SK-N-SH (cell line): Measurements from ENCODE around the gene HSP90AA1. TPM values are rescaled to one million over a fixed set of nuclear protein-coding genes. Genes with fewer than 3 reads are reported as not detected.

Experiments used
- CTCF ChIA-PET: fragments of 300-600, 350-600 bp; formaldehyde crosslinking; extraction: SDS; loops from one replicate; lab custom pipeline; 2021; lab: Yijun Ruan, JAX
- POLR2A ChIA-PET: fragments of 350-600 bp; sonication (Branson Sonifier 250); formaldehyde crosslinking; extraction: SDS; loops from one replicate; lab custom pipeline; 2020; ENCODE audit warnings: antibody characterized with exemption, inconsistent platforms; lab: Yijun Ruan, JAX
- DNase-seq: peaks from one replicate; pipeline ENCODE4 v3.0.0; 2012
- H2AFZ ChIP-seq: fragments of 200-600 bp; sonication (generic); 2 replicates; pipeline ENCODE4 v1.8.1; 2016; ENCODE audit warnings: antibody characterized with exemption, mild to moderate bottlenecking, low read depth
- H3F3A ChIP-seq: fragments of 200-600 bp; sonication (generic); replicated peaks from 2 replicates; pipeline ENCODE3; 2016; ENCODE audit warnings: antibody characterized with exemption, mild to moderate bottlenecking; ENCODE audit not compliant: insufficient read depth
- H3K27ac ChIP-seq, 2 experiments: fragments of 200-500 bp in 1 of 2; fragments of 200-600 bp in 1 of 2; sonication (Bioruptor generic) in 1 of 2; sonication (generic), shearing (Covaris generic) in 1 of 2; 2 replicates each; pipeline versions ENCODE4 v1.5.1 to v1.6.1; 2014 to 2016; ENCODE audit warnings: low read depth in 2 of 2, inconsistent platforms in 1 of 2, low read length in 1 of 2, mild to moderate bottlenecking in 1 of 2, mixed read lengths in 1 of 2
- H3K27me3 ChIP-seq: fragments of 200-600 bp; sonication (generic), shearing (Covaris generic); 2 replicates; pipeline ENCODE4 v1.6.1; 2016; ENCODE audit warnings: mixed run types; ENCODE audit not compliant: insufficient read depth
- H3K36me3 ChIP-seq, 2 experiments: fragments of 200-500 bp in 1 of 2; fragments of 200-600 bp in 1 of 2; sonication (Bioruptor generic) in 1 of 2; sonication (generic) in 1 of 2; replicated peaks in 1 of 2; 2 replicates each; pipeline versions ENCODE3 to v1.5.1; 2014 to 2016; ENCODE audit warnings: low read length in 1 of 2, mild to moderate bottlenecking in 1 of 2; ENCODE audit not compliant: insufficient read depth in 2 of 2, control insufficient read depth in 1 of 2
- H3K4me1 ChIP-seq, 2 experiments: fragments of 200-500 bp in 1 of 2; fragments of 200-600 bp in 1 of 2; sonication (Bioruptor generic) in 1 of 2; sonication (generic), shearing (Covaris generic) in 1 of 2; 2 replicates each; pipeline versions ENCODE4 v1.5.1 to v1.6.1; 2014 to 2016; ENCODE audit warnings: low read depth in 1 of 2, low read length in 1 of 2, mixed run types in 1 of 2; ENCODE audit not compliant: insufficient read depth in 2 of 2, control insufficient read depth in 1 of 2
- H3K4me2 ChIP-seq: fragments of 200-600 bp; sonication (generic), shearing (Covaris generic); 2 replicates; pipeline ENCODE4 v1.6.1; 2017; ENCODE audit warnings: mixed run types
- H3K4me3 ChIP-seq, 2 experiments: fragments of 200-500 bp in 1 of 2; fragments of 200-600 bp in 1 of 2; sonication (Bioruptor generic) in 1 of 2; sonication (generic), shearing (Covaris generic) in 1 of 2; 2 replicates each; pipeline versions ENCODE4 v1.5.1 to v1.8.1; 2014 to 2016; ENCODE audit warnings: low read depth in 2 of 2, inconsistent platforms in 1 of 2, low read length in 1 of 2, mild to moderate bottlenecking in 1 of 2, mixed read lengths in 1 of 2, moderate library complexity in 1 of 2
- H3K79me2 ChIP-seq: fragments of 200-600 bp; sonication (generic); 2 replicates; pipeline ENCODE4 v1.8.1; 2017; ENCODE audit warnings: mild to moderate bottlenecking; ENCODE audit not compliant: insufficient read depth
- H3K9ac ChIP-seq: fragments of 200-600 bp; sonication (generic); 2 replicates; pipeline ENCODE4 v1.6.1; 2017; ENCODE audit warnings: mixed run types
- H3K9me2 ChIP-seq: fragments of 200-600 bp; sonication (generic); 2 replicates; pipeline ENCODE4 v1.6.1; 2017; ENCODE audit warnings: mixed run types
- H3K9me3 ChIP-seq: fragments of 200-600 bp; sonication (generic); 2 replicates; pipeline ENCODE4 v1.6.1; 2017; ENCODE audit warnings: mixed run types, mild to moderate bottlenecking, moderate library complexity
- H4K20me1 ChIP-seq: fragments of 200-600 bp; sonication (generic); 2 replicates; pipeline ENCODE4 v1.6.1; 2017; ENCODE audit warnings: mild to moderate bottlenecking, mixed run types; ENCODE audit not compliant: insufficient read depth
- ELF1 ChIP-seq: IDR thresholded peaks from 2 replicates; pipeline ENCODE4 v1.4.0; 2012
- EZH2phosphoT487 ChIP-seq: fragments of 200-600 bp; sonication (generic); IDR thresholded peaks from 2 replicates; pipeline ENCODE4 v1.6.1; 2017; ENCODE audit warnings: low read depth, mixed run types, mild to moderate bottlenecking, antibody characterized with exemption, moderate library complexity, borderline replicate concordance
- FOXM1 ChIP-seq: IDR thresholded peaks from 2 replicates; pipeline ENCODE4 v1.4.0; 2012; ENCODE audit warnings: low read depth, mild to moderate bottlenecking
- GABPA ChIP-seq: IDR thresholded peaks from 2 replicates; pipeline ENCODE4 v1.4.0; 2012; ENCODE audit warnings: low read depth, mild to moderate bottlenecking
- JUND ChIP-seq: IDR thresholded peaks from 2 replicates; pipeline ENCODE4 v1.4.0; 2012
- NFIC ChIP-seq: IDR thresholded peaks from 2 replicates; pipeline ENCODE4 v1.4.0; 2012; ENCODE audit warnings: borderline replicate concordance
- SMC3 ChIP-seq: IDR thresholded peaks from 2 replicates; pipeline ENCODE4 v1.6.1; 2012; ENCODE audit warnings: low read depth, low read length, improper control_type of control experiment
- TAF1 ChIP-seq: IDR thresholded peaks from 2 replicates; pipeline ENCODE4 v1.6.1; 2012; ENCODE audit warnings: low read depth, mild to moderate bottlenecking, low read length, moderate library complexity, borderline replicate concordance
- TEAD4 ChIP-seq: IDR thresholded peaks from 2 replicates; pipeline ENCODE4 v1.4.0; 2012; ENCODE audit warnings: mild to moderate bottlenecking, borderline replicate concordance; ENCODE audit not compliant: insufficient read depth
- WGBS: methylation state at CpG from one replicate; pipeline ENCODE4 v1.1.6; 2017; ENCODE audit warnings: low lambda C conversion rate; 5-methylcytosine and 5-hydroxymethylcytosine counted together
- polyA plus RNA-seq, 3 experiments: library from polyadenylated mRNA; depleted of rRNA; stranded (reverse); fragments of >200 nt; gene quantifications; 2 replicates each; pipeline ENCODE4 v1.2.3, GENCODE V29; 2012
- TF ChIP-seq, protein P1 (sequence below): fragments of 200-600 bp; sonication (generic); IDR thresholded peaks from 2 replicates; pipeline ENCODE4 v1.6.1; 2017; ENCODE audit warnings: antibody characterized with exemption, mild to moderate bottlenecking, moderate library complexity
- TF ChIP-seq, protein P2 (sequence below): IDR thresholded peaks from 2 replicates; pipeline ENCODE4 v1.4.0; 2012; ENCODE audit warnings: low read depth, borderline replicate concordance
- TF ChIP-seq, protein P3 (sequence below): IDR thresholded peaks from 2 replicates; pipeline ENCODE4 v1.4.0; 2012; ENCODE audit warnings: low read depth, borderline replicate concordance
- TF ChIP-seq, protein P4 (sequence below): fragments of 150-350 bp; IDR thresholded peaks from 2 replicates; pipeline ENCODE4 v1.6.1; 2016; ENCODE audit warnings: mild to moderate bottlenecking, low read depth, low read length
- TF ChIP-seq, protein P5 (sequence below): IDR thresholded peaks from 2 replicates; pipeline ENCODE4 v1.6.1; 2012; ENCODE audit warnings: mild to moderate bottlenecking, low read depth, low read length, moderate library complexity
- TF ChIP-seq, protein P6 (sequence below): IDR thresholded peaks from 2 replicates; pipeline ENCODE4 v1.4.0; 2012; ENCODE audit warnings: low read depth
- TF ChIP-seq, protein P7 (sequence below): IDR thresholded peaks from 2 replicates; pipeline ENCODE4; 2012

Gene HSP90AA1
- polyA plus RNA-seq, 1 of the 3 experiments (the other 2 are of a cell fraction) = 269 TPM

DNA sequence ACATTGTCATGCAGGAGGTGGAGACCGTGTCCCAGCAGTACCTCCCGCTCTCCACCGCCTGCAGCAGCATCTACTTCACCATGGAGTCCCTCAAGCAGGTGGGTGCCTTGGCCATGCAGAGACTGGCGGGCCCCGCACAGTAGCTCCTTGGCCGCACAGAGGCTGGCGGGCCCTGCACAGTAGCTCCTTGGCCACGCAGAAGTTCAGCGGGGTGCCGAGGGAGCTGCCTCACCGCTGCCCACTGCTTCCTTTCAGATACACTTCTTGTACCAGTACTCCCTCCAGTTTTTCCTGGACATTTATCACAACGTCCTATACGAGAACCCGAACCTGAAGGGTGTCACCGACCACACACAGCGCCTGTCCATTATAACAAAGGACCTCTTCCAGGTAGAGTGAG, 47.7 kb downstream of the HSP90AA1 start:
- no peak for DNase-seq
- H3K9me2 ChIP-seq = no peaks in the 10 kb centered on the region
- POLR2A ChIA-PET = no interaction called here
- no peaks in the 10 kb centered on the region for H3K27me3 ChIP-seq
- no peaks in the 10 kb centered on the region for H3K79me2 ChIP-seq
- H3K4me2 ChIP-seq = no peak overlapping the region
- H3K27ac ChIP-seq = no peak overlapping the region
- no peak overlapping the region for H3K9ac ChIP-seq
- WGBS = 93% methylated on average over 14 of the region's 16 CpGs
- peaks cover 79 to 84% of the 10 kb centered on the region in 2 experiments for H3K36me3 ChIP-seq
- no peaks in the 10 kb centered on the region for H3K4me1 ChIP-seq
- H2AFZ ChIP-seq = no peak overlapping the region
- H3K9me3 ChIP-seq = no peaks in the 10 kb centered on the region
- H3F3A ChIP-seq = no peaks in the 10 kb centered on the region
- TF ChIP-seq FOXM1 (no peak), SMC3 (no peak), NFIC (no peak), TAF1 (no peak), JUND (no peak), EZH2phosphoT487 (no peak), TEAD4 (no peak), ELF1 (no peak), GABPA (no peak)
- TF ChIP-seq, protein P1, sequence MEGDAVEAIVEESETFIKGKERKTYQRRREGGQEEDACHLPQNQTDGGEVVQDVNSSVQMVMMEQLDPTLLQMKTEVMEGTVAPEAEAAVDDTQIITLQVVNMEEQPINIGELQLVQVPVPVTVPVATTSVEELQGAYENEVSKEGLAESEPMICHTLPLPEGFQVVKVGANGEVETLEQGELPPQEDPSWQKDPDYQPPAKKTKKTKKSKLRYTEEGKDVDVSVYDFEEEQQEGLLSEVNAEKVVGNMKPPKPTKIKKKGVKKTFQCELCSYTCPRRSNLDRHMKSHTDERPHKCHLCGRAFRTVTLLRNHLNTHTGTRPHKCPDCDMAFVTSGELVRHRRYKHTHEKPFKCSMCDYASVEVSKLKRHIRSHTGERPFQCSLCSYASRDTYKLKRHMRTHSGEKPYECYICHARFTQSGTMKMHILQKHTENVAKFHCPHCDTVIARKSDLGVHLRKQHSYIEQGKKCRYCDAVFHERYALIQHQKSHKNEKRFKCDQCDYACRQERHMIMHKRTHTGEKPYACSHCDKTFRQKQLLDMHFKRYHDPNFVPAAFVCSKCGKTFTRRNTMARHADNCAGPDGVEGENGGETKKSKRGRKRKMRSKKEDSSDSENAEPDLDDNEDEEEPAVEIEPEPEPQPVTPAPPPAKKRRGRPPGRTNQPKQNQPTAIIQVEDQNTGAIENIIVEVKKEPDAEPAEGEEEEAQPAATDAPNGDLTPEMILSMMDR = no peak
- TF ChIP-seq, protein P2, sequence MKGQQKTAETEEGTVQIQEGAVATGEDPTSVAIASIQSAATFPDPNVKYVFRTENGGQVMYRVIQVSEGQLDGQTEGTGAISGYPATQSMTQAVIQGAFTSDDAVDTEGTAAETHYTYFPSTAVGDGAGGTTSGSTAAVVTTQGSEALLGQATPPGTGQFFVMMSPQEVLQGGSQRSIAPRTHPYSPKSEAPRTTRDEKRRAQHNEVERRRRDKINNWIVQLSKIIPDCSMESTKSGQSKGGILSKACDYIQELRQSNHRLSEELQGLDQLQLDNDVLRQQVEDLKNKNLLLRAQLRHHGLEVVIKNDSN = no peak
- TF ChIP-seq, protein P3, sequence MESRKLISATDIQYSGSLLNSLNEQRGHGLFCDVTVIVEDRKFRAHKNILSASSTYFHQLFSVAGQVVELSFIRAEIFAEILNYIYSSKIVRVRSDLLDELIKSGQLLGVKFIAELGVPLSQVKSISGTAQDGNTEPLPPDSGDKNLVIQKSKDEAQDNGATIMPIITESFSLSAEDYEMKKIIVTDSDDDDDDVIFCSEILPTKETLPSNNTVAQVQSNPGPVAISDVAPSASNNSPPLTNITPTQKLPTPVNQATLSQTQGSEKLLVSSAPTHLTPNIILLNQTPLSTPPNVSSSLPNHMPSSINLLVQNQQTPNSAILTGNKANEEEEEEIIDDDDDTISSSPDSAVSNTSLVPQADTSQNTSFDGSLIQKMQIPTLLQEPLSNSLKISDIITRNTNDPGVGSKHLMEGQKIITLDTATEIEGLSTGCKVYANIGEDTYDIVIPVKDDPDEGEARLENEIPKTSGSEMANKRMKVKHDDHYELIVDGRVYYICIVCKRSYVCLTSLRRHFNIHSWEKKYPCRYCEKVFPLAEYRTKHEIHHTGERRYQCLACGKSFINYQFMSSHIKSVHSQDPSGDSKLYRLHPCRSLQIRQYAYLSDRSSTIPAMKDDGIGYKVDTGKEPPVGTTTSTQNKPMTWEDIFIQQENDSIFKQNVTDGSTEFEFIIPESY = no peak
- TF ChIP-seq, protein P4, sequence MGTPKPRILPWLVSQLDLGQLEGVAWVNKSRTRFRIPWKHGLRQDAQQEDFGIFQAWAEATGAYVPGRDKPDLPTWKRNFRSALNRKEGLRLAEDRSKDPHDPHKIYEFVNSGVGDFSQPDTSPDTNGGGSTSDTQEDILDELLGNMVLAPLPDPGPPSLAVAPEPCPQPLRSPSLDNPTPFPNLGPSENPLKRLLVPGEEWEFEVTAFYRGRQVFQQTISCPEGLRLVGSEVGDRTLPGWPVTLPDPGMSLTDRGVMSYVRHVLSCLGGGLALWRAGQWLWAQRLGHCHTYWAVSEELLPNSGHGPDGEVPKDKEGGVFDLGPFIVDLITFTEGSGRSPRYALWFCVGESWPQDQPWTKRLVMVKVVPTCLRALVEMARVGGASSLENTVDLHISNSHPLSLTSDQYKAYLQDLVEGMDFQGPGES = no peak
- TF ChIP-seq, protein P5, sequence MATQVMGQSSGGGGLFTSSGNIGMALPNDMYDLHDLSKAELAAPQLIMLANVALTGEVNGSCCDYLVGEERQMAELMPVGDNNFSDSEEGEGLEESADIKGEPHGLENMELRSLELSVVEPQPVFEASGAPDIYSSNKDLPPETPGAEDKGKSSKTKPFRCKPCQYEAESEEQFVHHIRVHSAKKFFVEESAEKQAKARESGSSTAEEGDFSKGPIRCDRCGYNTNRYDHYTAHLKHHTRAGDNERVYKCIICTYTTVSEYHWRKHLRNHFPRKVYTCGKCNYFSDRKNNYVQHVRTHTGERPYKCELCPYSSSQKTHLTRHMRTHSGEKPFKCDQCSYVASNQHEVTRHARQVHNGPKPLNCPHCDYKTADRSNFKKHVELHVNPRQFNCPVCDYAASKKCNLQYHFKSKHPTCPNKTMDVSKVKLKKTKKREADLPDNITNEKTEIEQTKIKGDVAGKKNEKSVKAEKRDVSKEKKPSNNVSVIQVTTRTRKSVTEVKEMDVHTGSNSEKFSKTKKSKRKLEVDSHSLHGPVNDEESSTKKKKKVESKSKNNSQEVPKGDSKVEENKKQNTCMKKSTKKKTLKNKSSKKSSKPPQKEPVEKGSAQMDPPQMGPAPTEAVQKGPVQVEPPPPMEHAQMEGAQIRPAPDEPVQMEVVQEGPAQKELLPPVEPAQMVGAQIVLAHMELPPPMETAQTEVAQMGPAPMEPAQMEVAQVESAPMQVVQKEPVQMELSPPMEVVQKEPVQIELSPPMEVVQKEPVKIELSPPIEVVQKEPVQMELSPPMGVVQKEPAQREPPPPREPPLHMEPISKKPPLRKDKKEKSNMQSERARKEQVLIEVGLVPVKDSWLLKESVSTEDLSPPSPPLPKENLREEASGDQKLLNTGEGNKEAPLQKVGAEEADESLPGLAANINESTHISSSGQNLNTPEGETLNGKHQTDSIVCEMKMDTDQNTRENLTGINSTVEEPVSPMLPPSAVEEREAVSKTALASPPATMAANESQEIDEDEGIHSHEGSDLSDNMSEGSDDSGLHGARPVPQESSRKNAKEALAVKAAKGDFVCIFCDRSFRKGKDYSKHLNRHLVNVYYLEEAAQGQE = no peak
- TF ChIP-seq, protein P6, sequence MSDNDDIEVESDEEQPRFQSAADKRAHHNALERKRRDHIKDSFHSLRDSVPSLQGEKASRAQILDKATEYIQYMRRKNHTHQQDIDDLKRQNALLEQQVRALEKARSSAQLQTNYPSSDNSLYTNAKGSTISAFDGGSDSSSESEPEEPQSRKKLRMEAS = no peak
- TF ChIP-seq, protein P7, sequence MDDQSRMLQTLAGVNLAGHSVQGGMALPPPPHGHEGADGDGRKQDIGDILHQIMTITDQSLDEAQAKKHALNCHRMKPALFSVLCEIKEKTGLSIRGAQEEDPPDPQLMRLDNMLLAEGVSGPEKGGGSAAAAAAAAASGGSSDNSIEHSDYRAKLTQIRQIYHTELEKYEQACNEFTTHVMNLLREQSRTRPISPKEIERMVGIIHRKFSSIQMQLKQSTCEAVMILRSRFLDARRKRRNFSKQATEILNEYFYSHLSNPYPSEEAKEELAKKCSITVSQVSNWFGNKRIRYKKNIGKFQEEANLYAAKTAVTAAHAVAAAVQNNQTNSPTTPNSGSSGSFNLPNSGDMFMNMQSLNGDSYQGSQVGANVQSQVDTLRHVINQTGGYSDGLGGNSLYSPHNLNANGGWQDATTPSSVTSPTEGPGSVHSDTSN = no peak
- H4K20me1 ChIP-seq = no peaks in the 10 kb centered on the region
- H3K4me3 ChIP-seq = no peak overlapping the region
- CTCF ChIA-PET = interaction anchor here (0.7 to 1.3 kb wide), 3 partner anchors 268 to 332 kb away, joined by 3 read pairs; no protein-coding TSS in a partner anchor
